ENCODE measurements around the gene CDNF. TPM values are rescaled to one million over a fixed set of nuclear protein-coding genes. Genes with fewer than 3 reads are reported as not detected.

CDNF gene
- total and polyA plus RNA-seq, 4 donors: 1.5 to 5.9 (median 2.9) TPM

DNA sequence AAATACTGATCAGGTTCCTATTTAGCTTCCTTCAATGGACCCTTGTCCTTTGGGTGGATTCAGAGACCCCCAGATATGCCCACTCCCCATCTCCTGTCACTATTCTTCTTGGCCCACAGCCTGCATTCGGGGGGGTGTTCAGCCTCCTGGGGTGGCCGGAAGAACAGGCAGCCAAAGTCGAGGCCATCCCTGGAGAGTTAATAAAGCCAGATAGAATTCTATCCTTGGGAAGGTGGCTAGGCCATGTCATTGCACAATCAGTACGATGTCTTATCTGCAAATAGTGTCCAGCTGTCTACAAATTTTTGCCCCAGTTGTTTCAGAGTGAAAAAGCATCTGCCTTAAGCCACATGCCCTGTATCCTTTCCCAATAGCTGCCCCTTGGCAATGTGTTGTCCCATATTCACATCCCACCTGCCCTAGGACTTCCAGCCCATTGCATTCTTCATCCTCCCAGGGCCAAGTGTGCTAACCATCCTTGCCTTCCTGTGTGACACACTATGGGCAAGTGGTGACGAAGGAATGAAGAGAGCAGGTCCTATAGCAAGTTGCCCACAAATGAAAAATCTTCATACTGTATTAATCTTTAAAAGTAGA lies 53.3 kb downstream of the CDNF start:
- H3K36me3 ChIP-seq (ENCODE audit: control insufficient read depth in 4 of 4, insufficient read depth in 3 of 4, low read depth in 1 of 4, low read length in 3 of 4): no peaks in the 10 kb centered on the region
- no peaks in the 10 kb centered on the region for H3K9me3 ChIP-seq (ENCODE audit: control insufficient read depth in 4 of 4, low read length in 3 of 4)
- WGBS: 82% methylated on average over 5 of the region's 5 CpGs
- no peak for DNase-seq (ENCODE audit: low spot score)
- no peak overlapping the region for H3K9ac ChIP-seq (ENCODE audit: low read depth in 1 of 2, low read length in 2 of 2)
- no peak overlapping the region for H3K4me3 ChIP-seq (ENCODE audit: low read depth in 1 of 3, low read length in 3 of 3)
- H3K27ac ChIP-seq (ENCODE audit: low read depth in 1 of 2, low read length in 2 of 2): no peak overlapping the region
- TF ChIP-seq RXRA (IDR thresholded peaks at IDR 0.05) (no peak), GABPA (IDR thresholded peaks at IDR 0.05 in 1 of 2, conservative IDR thresholded peaks at IDR 0.05 in 1 of 2) (no peak), TAF1 (conservative IDR thresholded peaks at IDR 0.05) (no peak), HNF4A (conservative IDR thresholded peaks at IDR 0.05) (no peak), RAD21 (IDR thresholded peaks at IDR 0.05) (no peak), FOXA1 (IDR thresholded peaks at IDR 0.05) (no peak), YY1 (IDR thresholded peaks at IDR 0.05) (no peak), SP1 (IDR thresholded peaks at IDR 0.05) (no peak), EGR1 (IDR thresholded peaks at IDR 0.05; ENCODE audit: low read depth in 2 of 2) (no peak), NR2F2 (IDR thresholded peaks at IDR 0.05) (no peak), HNF4G (IDR thresholded peaks at IDR 0.05) (no peak), FOXA2 (IDR thresholded peaks at IDR 0.05) (no peak), JUND (IDR thresholded peaks at IDR 0.05) (no peak)
- TF ChIP-seq, protein P1, sequence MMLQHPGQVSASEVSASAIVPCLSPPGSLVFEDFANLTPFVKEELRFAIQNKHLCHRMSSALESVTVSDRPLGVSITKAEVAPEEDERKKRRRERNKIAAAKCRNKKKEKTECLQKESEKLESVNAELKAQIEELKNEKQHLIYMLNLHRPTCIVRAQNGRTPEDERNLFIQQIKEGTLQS (IDR thresholded peaks at IDR 0.05): no peak
- TF ChIP-seq, protein P2, sequence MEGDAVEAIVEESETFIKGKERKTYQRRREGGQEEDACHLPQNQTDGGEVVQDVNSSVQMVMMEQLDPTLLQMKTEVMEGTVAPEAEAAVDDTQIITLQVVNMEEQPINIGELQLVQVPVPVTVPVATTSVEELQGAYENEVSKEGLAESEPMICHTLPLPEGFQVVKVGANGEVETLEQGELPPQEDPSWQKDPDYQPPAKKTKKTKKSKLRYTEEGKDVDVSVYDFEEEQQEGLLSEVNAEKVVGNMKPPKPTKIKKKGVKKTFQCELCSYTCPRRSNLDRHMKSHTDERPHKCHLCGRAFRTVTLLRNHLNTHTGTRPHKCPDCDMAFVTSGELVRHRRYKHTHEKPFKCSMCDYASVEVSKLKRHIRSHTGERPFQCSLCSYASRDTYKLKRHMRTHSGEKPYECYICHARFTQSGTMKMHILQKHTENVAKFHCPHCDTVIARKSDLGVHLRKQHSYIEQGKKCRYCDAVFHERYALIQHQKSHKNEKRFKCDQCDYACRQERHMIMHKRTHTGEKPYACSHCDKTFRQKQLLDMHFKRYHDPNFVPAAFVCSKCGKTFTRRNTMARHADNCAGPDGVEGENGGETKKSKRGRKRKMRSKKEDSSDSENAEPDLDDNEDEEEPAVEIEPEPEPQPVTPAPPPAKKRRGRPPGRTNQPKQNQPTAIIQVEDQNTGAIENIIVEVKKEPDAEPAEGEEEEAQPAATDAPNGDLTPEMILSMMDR (IDR thresholded peaks at IDR 0.05; ENCODE audit: low read depth, low read length, missing input control): no peak
- TF ChIP-seq, protein P3, sequence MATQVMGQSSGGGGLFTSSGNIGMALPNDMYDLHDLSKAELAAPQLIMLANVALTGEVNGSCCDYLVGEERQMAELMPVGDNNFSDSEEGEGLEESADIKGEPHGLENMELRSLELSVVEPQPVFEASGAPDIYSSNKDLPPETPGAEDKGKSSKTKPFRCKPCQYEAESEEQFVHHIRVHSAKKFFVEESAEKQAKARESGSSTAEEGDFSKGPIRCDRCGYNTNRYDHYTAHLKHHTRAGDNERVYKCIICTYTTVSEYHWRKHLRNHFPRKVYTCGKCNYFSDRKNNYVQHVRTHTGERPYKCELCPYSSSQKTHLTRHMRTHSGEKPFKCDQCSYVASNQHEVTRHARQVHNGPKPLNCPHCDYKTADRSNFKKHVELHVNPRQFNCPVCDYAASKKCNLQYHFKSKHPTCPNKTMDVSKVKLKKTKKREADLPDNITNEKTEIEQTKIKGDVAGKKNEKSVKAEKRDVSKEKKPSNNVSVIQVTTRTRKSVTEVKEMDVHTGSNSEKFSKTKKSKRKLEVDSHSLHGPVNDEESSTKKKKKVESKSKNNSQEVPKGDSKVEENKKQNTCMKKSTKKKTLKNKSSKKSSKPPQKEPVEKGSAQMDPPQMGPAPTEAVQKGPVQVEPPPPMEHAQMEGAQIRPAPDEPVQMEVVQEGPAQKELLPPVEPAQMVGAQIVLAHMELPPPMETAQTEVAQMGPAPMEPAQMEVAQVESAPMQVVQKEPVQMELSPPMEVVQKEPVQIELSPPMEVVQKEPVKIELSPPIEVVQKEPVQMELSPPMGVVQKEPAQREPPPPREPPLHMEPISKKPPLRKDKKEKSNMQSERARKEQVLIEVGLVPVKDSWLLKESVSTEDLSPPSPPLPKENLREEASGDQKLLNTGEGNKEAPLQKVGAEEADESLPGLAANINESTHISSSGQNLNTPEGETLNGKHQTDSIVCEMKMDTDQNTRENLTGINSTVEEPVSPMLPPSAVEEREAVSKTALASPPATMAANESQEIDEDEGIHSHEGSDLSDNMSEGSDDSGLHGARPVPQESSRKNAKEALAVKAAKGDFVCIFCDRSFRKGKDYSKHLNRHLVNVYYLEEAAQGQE (IDR thresholded peaks at IDR 0.05): no peak
- TF ChIP-seq, protein P4, sequence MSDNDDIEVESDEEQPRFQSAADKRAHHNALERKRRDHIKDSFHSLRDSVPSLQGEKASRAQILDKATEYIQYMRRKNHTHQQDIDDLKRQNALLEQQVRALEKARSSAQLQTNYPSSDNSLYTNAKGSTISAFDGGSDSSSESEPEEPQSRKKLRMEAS (IDR thresholded peaks at IDR 0.05): no peak
- TF ChIP-seq, protein P5, sequence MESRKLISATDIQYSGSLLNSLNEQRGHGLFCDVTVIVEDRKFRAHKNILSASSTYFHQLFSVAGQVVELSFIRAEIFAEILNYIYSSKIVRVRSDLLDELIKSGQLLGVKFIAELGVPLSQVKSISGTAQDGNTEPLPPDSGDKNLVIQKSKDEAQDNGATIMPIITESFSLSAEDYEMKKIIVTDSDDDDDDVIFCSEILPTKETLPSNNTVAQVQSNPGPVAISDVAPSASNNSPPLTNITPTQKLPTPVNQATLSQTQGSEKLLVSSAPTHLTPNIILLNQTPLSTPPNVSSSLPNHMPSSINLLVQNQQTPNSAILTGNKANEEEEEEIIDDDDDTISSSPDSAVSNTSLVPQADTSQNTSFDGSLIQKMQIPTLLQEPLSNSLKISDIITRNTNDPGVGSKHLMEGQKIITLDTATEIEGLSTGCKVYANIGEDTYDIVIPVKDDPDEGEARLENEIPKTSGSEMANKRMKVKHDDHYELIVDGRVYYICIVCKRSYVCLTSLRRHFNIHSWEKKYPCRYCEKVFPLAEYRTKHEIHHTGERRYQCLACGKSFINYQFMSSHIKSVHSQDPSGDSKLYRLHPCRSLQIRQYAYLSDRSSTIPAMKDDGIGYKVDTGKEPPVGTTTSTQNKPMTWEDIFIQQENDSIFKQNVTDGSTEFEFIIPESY (IDR thresholded peaks at IDR 0.05): no peak
- H3K4me1 ChIP-seq (ENCODE audit: control insufficient read depth in 4 of 4, insufficient read depth in 4 of 4, low read length in 3 of 4): no peaks in the 10 kb centered on the region
- no peaks in the 10 kb centered on the region for H3K27me3 ChIP-seq (ENCODE audit: control insufficient read depth in 4 of 4, insufficient read depth in 4 of 4, low read length in 3 of 4)
